ENCODE measurements around the gene OXSR1.

DNA sequence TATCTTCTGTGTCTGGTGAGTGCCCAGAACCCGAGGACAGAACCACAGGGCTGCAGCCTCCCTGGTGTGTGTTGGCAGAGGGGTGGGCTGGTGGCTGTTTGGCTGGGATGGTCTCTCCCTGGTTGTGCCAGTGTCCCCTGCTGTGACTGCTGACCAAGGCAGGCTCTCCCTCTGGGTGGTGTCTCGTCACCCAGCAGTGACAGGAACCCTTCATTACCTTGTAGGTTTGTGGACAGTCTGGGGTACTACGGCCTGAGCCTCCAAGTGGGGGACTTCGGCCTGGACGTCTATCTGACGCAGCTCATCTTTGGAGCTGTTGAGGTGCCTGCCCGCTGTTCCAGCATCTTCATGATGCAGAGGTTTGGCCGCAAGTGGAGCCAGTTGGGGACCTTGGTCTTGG lies 110.3 kb downstream of the OXSR1 start:
- TF ChIP-seq GATA3 (IDR thresholded peaks at IDR 0.05; ENCODE audit: low read depth, low read length) (no peak), GATA2 (IDR thresholded peaks at IDR 0.05; ENCODE audit: low read depth, low read length) (no peak)
